Adrenal gland (tissue), 5 donors: ENCODE results near the gene FXYD4.

Experiments used
- CTCF ChIP-seq, 6 experiments: fragments of 450-650 bp in 4 of 6; fragments of 200-600 bp in 2 of 6; sonication (generic) in 1 of 6; IDR thresholded peaks; 1 replicate in 5 of 6; 2 replicates in 1 of 6; pipeline versions ENCODE4 v1.5.1 to v1.8.0; 2016 to 2021; ENCODE audit warnings: antibody characterized with exemption in 6 of 6, mild to moderate bottlenecking in 2 of 6, moderate library complexity in 1 of 6
- POLR2A ChIP-seq, 2 donors: fragments of 450-650 bp; IDR thresholded peaks; one replicate each; pipeline ENCODE4 v1.6.1; 2017; ENCODE audit warnings: antibody characterized with exemption in 2 of 2, mild to moderate bottlenecking in 2 of 2, moderate library complexity in 1 of 2
- donor health status: DM: no; HTN: no; CAD: no.

DNA sequence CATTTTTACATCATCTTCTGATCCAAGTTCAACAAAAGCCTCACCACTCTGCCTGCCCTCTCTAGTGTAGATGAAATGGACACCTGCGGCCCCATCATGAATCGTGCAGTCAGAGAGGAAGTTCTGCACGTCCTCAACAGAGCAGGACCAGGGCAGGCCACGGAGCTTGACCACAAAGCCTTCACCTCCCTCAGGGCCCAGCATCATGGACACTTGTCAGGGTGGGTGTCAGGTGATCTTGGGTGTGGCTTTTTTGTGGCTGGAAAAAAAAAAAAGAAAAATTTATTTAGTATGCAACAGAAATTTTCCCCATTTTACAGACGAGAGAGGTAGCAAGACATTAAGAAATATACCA is 16.2 kb downstream of the FXYD4 start:
- TF ChIP-seq CTCF (IDR thresholded peaks at IDR 0.05) (no peak), POLR2A (IDR thresholded peaks at IDR 0.05) (no peak)
